HCT116 (cell line): ENCODE measurements around the gene UMODL1.

ENCODE experiments used
- ATF3 ChIP-seq: IDR thresholded peaks from 2 replicates; pipeline ENCODE4 v1.6.1; 2012
- CEBPB ChIP-seq: IDR thresholded peaks from 2 replicates; pipeline ENCODE4 v1.6.1; 2012; ENCODE audit warnings: low read depth
- CTCF ChIP-seq, 3 experiments: fragments of 200-600 bp in 1 of 3; sonication (generic) in 1 of 3; IDR thresholded peaks in 2 of 3; conservative IDR thresholded peaks in 1 of 3; 2 replicates each; pipeline ENCODE4 v1.5.1; 2012 to 2017; ENCODE audit warnings: low read depth in 2 of 3, low read length in 2 of 3, antibody characterized with exemption in 1 of 3, borderline replicate concordance in 1 of 3, control low read depth in 1 of 3, mild to moderate bottlenecking in 1 of 3, mixed read lengths in 1 of 3, mixed run types in 1 of 3, moderate library complexity in 1 of 3; ENCODE audit not compliant: insufficient read depth in 1 of 3
- EGR1 ChIP-seq: IDR thresholded peaks from 2 replicates; pipeline ENCODE4 v1.6.1; 2012; ENCODE audit warnings: low read depth
- EZH2 ChIP-seq: fragments of 200-600 bp; sonication (generic); IDR thresholded peaks from 2 replicates; pipeline ENCODE4 v1.6.1; 2017; ENCODE audit warnings: antibody characterized with exemption, mixed run types
- EZH2phosphoT487 ChIP-seq: fragments of 200-600 bp; IDR thresholded peaks from 2 replicates; pipeline ENCODE4 v1.6.1; 2018; ENCODE audit warnings: antibody characterized with exemption, borderline replicate concordance
- FOSL1 ChIP-seq: IDR thresholded peaks from 2 replicates; pipeline ENCODE4 v1.6.1; 2012; ENCODE audit warnings: low read depth
- POLR2AphosphoS5 ChIP-seq: IDR thresholded peaks from 2 replicates; pipeline ENCODE4 v1.6.1; 2011; ENCODE audit warnings: mild to moderate bottlenecking, low read depth, low read length, moderate library complexity
- ZBTB33 ChIP-seq: IDR thresholded peaks from 2 replicates; pipeline ENCODE4 v1.6.1; 2011; ENCODE audit warnings: mild to moderate bottlenecking, low read length, moderate library complexity; ENCODE audit not compliant: insufficient replicate concordance; ENCODE audit errors: extremely low read depth

DNA sequence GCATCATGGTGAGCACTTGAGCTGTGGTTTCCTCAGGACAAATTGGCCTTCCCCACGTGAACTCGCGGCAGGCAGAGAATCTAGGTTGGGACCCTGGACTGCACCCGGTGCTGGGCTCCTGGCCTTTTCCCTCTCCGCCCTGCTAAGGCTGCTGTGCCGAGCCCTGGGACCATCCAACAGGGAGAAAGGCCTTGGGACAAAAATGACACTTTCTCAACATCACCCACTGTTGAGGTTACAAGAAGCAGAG is 9.2 kb upstream of the UMODL1 start:
- TF ChIP-seq CTCF (IDR thresholded peaks at IDR 0.05 in 2 of 3, conservative IDR thresholded peaks at IDR 0.05 in 1 of 3; ENCODE audit: borderline replicate concordance in 1 of 3, insufficient read depth in 1 of 3, low read depth in 2 of 3, low read length in 2 of 3): no peak
- TF ChIP-seq POLR2AphosphoS5: no peak
- TF ChIP-seq ATF3: no peak
- no peak for TF ChIP-seq EZH2phosphoT487
- TF ChIP-seq CEBPB: no peak
- no peak for TF ChIP-seq EZH2
- no peak for TF ChIP-seq FOSL1
- no peak for TF ChIP-seq ZBTB33
- no peak for TF ChIP-seq EGR1
